ENCODE data around the gene PLEKHM3.

Gene PLEKHM3

GRCh38 chr2:207810200-207810788 is 215.0 kb downstream of the PLEKHM3 start:
- peaks cover 9% of the 10 kb centered on the region for H3K4me1 ChIP-seq (ENCODE audit: insufficient read depth, low read length, poor library complexity, severe bottlenecking)
- H3K79me2 ChIP-seq (ENCODE audit: insufficient read depth, low read length) = no peaks in the 10 kb centered on the region
- no peaks in the 10 kb centered on the region for H3F3A ChIP-seq (ENCODE audit: low read depth)
- no peaks in the 10 kb centered on the region for H3K27me3 ChIP-seq (ENCODE audit: insufficient read depth, low read length, poor library complexity, severe bottlenecking)
- H3K9ac ChIP-seq (ENCODE audit: low read depth, low read length, poor library complexity, severe bottlenecking) = no peak overlapping the region
- no peak overlapping the region; the same call in 1 of the 2 replicates for H2AFZ ChIP-seq (ENCODE audit: low read length)
- H3K9me2 ChIP-seq (replicated peaks; ENCODE audit: low read depth, low read length) = no peaks in the 10 kb centered on the region
- H3K9me3 ChIP-seq (ENCODE audit: insufficient read depth, low read depth, low read length) = no peaks in the 10 kb centered on the region
- H3K4me2 ChIP-seq (ENCODE audit: low read depth, low read length, poor library complexity, severe bottlenecking) = no peak overlapping the region
- H3K4me3 ChIP-seq (ENCODE audit: low read length, poor library complexity, severe bottlenecking) = no peak overlapping the region
- TF ChIP-seq EZH2phosphoT487 (IDR thresholded peaks at IDR 0.05; ENCODE audit: borderline replicate concordance) (no peak), CTCF (conservative IDR thresholded peaks at IDR 0.05; ENCODE audit: low read length) (no peak)
- H4K20me1 ChIP-seq (ENCODE audit: insufficient read depth, low read length, poor library complexity, severe bottlenecking) = no peaks in the 10 kb centered on the region
- H3K36me3 ChIP-seq (ENCODE audit: insufficient read depth, low read length) = no peaks in the 10 kb centered on the region

- no peaks in the 10 kb centered on the region for H4K20me1 ChIP-seq (ENCODE audit: insufficient read depth, low read length, poor library complexity, severe bottlenecking)
- H3K4me3 ChIP-seq (ENCODE audit: low read length, poor library complexity, severe bottlenecking) = no peak overlapping the region
- H3K4me1 ChIP-seq (ENCODE audit: insufficient read depth, low read length, poor library complexity, severe bottlenecking) = peaks cover 21% of the 10 kb centered on the region
- no peaks in the 10 kb centered on the region for H3K36me3 ChIP-seq (ENCODE audit: insufficient read depth, low read length)
- H3K9me3 ChIP-seq (ENCODE audit: insufficient read depth, low read depth, low read length) = no peaks in the 10 kb centered on the region
- no peak overlapping the region for H2AFZ ChIP-seq (ENCODE audit: low read length)
- H3K9ac ChIP-seq (ENCODE audit: low read depth, low read length, poor library complexity, severe bottlenecking) = no peak overlapping the region
- no peak overlapping the region for H3K4me2 ChIP-seq (ENCODE audit: low read depth, low read length, poor library complexity, severe bottlenecking)
- no peak for TF ChIP-seq CTCF (conservative IDR thresholded peaks at IDR 0.05; ENCODE audit: low read length)
- H3F3A ChIP-seq (ENCODE audit: low read depth) = no peaks in the 10 kb centered on the region
- H3K9me2 ChIP-seq (replicated peaks; ENCODE audit: low read depth, low read length) = no peaks in the 10 kb centered on the region
- no peaks in the 10 kb centered on the region for H3K79me2 ChIP-seq (ENCODE audit: insufficient read depth, low read length)
- no peaks in the 10 kb centered on the region for H3K27me3 ChIP-seq (ENCODE audit: insufficient read depth, low read length, poor library complexity, severe bottlenecking)
Measured at GRCh38 chr2:207808119-207808518, 217.2 kb downstream of the PLEKHM3 start.

GRCh38 chr2:207807516-207807915 is 217.8 kb downstream of the PLEKHM3 start:
- Histone ChIP-seq H3K9me2 (replicated peaks; ENCODE audit: low read depth, low read length) (no peaks in the 10 kb centered on the region), H3K36me3 (ENCODE audit: insufficient read depth, low read length) (no peaks in the 10 kb centered on the region), H3K4me2 (ENCODE audit: low read depth, low read length, poor library complexity, severe bottlenecking) (no peak overlapping the region), H3F3A (ENCODE audit: low read depth) (no peaks in the 10 kb centered on the region), H3K4me1 (ENCODE audit: insufficient read depth, low read length, poor library complexity, severe bottlenecking) (peaks cover 21% of the 10 kb centered on the region), H3K9me3 (ENCODE audit: insufficient read depth, low read depth, low read length) (no peaks in the 10 kb centered on the region), H2AFZ (ENCODE audit: low read length) (no peak overlapping the region), H3K9ac (ENCODE audit: low read depth, low read length, poor library complexity, severe bottlenecking) (no peak overlapping the region), H3K4me3 (ENCODE audit: low read length, poor library complexity, severe bottlenecking) (no peak overlapping the region), H3K27me3 (ENCODE audit: insufficient read depth, low read length, poor library complexity, severe bottlenecking) (no peaks in the 10 kb centered on the region), H4K20me1 (ENCODE audit: insufficient read depth, low read length, poor library complexity, severe bottlenecking) (no peaks in the 10 kb centered on the region), H3K79me2 (ENCODE audit: insufficient read depth, low read length) (no peaks in the 10 kb centered on the region)
- TF ChIP-seq EZH2phosphoT487 (IDR thresholded peaks at IDR 0.05; ENCODE audit: borderline replicate concordance) (no peak), CTCF (conservative IDR thresholded peaks at IDR 0.05; ENCODE audit: low read length) (no peak)
